DOHH2 (cell line): ENCODE results near the gene BCO1.

Source experiments
- CTCF ChIP-seq: fragments of 200-600 bp; sonication (generic); IDR thresholded peaks from one replicate; pipeline ENCODE4 v1.5.1; 2014; ENCODE audit warnings: antibody characterized with exemption, mild to moderate bottlenecking, low read depth, low read length; ENCODE audit not compliant: poor library complexity, severe bottlenecking
- EZH2phosphoT487 ChIP-seq: fragments of 200-600 bp; sonication (generic); IDR thresholded peaks from 2 replicates; pipeline ENCODE4 v1.6.1; 2017; ENCODE audit warnings: borderline replicate concordance, mild to moderate bottlenecking, antibody characterized with exemption, low read length, moderate library complexity, mixed read lengths

- TF ChIP-seq CTCF (no peak), EZH2phosphoT487 (no peak)
Measured at GRCh38 chr16:81201267-81201666, 37.2 kb upstream of the BCO1 start.
